Panc1 (cell line): ENCODE data around the gene SERP2. TPM values are rescaled to one million over a fixed set of nuclear protein-coding genes. Genes with fewer than 3 reads are reported as not detected.

Experiments
- ATAC-seq: fragments of 200-7000 bp; cut with Tn5 transposase; 2 replicates; pipeline ENCODE4 v1.9.1; 2020; ENCODE audit warnings: mild to moderate bottlenecking, moderate library complexity
- BruUV-seq: library from RNA; stranded (reverse); fragments of 400-500 nt; replicated peaks from 2 replicates; lab custom pipeline; 2021; lab: Mats Ljungman, UMichigan
- CTCF ChIA-PET: fragments of 300-600 bp; sonication (Branson Sonifier 250); formaldehyde crosslinking; loops from one replicate; lab custom pipeline; 2022; ENCODE audit warnings: antibody characterized with exemption; lab: Charles Lee
- POLR2A ChIA-PET: fragments of 300-600 bp; sonication (Branson Sonifier 250); formaldehyde crosslinking; loops from one replicate; lab custom pipeline; 2022; ENCODE audit warnings: antibody characterized with exemption; lab: Charles Lee
- DNase-seq: peaks from one replicate; pipeline ENCODE4 v3.0.0-alpha.2; 2010; ENCODE audit warnings: low read depth, low spot score
- H3K27ac ChIP-seq: 2 replicates; pipeline ENCODE4 v1.5.1; 2011; ENCODE audit warnings: mild to moderate bottlenecking, low read length, inconsistent platforms
- H3K27me3 ChIP-seq: fragments of 200-500 bp; sonication (Bioruptor generic); 2 replicates; pipeline ENCODE4 v1.6.0; 2014; ENCODE audit warnings: low read length, inconsistent platforms; ENCODE audit not compliant: control insufficient read depth, insufficient read depth
- H3K36me3 ChIP-seq: fragments of 200-500 bp; sonication (Bioruptor generic); 2 replicates; pipeline ENCODE4 v1.5.1; 2014; ENCODE audit warnings: inconsistent platforms, mild to moderate bottlenecking, low read length, moderate library complexity; ENCODE audit not compliant: control insufficient read depth, insufficient read depth
- H3K4me1 ChIP-seq: 2 replicates; pipeline ENCODE4 v1.5.1; 2011; ENCODE audit warnings: inconsistent platforms, mild to moderate bottlenecking, low read length, moderate library complexity; ENCODE audit not compliant: control insufficient read depth, insufficient read depth
- H3K4me3 ChIP-seq, 2 experiments: 2 replicates each; pipeline ENCODE4 v1.5.1; 2011 to 2012; ENCODE audit warnings: low read depth in 2 of 2, low read length in 2 of 2, mild to moderate bottlenecking in 2 of 2, inconsistent platforms in 1 of 2, moderate library complexity in 1 of 2
- H3K9me3 ChIP-seq: fragments of 200-500 bp; sonication (Bioruptor generic); 2 replicates; pipeline ENCODE4 v1.5.1; 2014; ENCODE audit warnings: low read depth, mild to moderate bottlenecking, inconsistent platforms, low read length, moderate library complexity; ENCODE audit not compliant: control insufficient read depth, insufficient read depth
- POLR2AphosphoS5 ChIP-seq: IDR thresholded peaks from 2 replicates; pipeline ENCODE4 v1.6.1; 2012; ENCODE audit warnings: mild to moderate bottlenecking, low read depth, low read length, moderate library complexity
- SIN3A ChIP-seq: IDR thresholded peaks from 2 replicates; pipeline ENCODE4 v1.6.1; 2012; ENCODE audit warnings: low read depth, mild to moderate bottlenecking, low read length, moderate library complexity, borderline replicate concordance; ENCODE audit not compliant: insufficient read depth
- TCF7L2 ChIP-seq: IDR thresholded peaks from 2 replicates; pipeline ENCODE4 v1.6.1; 2011; ENCODE audit warnings: mild to moderate bottlenecking, low read depth, low read length, inconsistent platforms
- in situ Hi-C: cut with HindIII; loops from 2 replicates; pipeline ENCODE4 v1.10.0; 2016; ENCODE audit warnings: low sequenced_read_pairs, low pct_unique_long_range_greater_than_20kb
- intact Hi-C: fragments of 100-400 bp; cut with micrococcal nuclease; formaldehyde crosslinking; loops from one replicate; pipeline ENCODE4 v1.10.0; 2022; ENCODE audit not compliant: unreplicated experiment
- total RNA-seq: library from RNA; stranded (reverse); gene quantifications from one replicate; pipeline ENCODE4 v1.2.1, GENCODE V29; 2021; ENCODE audit not compliant: unreplicated experiment
- TF ChIP-seq, protein P1 (sequence below), 2 experiments: IDR thresholded peaks; 2 replicates each; pipeline ENCODE4 v1.6.1; 2011 to 2012; ENCODE audit warnings: low read depth in 2 of 2, control low read depth in 1 of 2, low read length in 1 of 2, mild to moderate bottlenecking in 1 of 2, moderate library complexity in 1 of 2; ENCODE audit not compliant: insufficient read depth in 1 of 2
- TF ChIP-seq, protein P2 (sequence below): fragments of 450-650 bp; IDR thresholded peaks from 2 replicates; pipeline ENCODE4 v1.5.1; 2017; ENCODE audit warnings: mild to moderate bottlenecking

Gene SERP2
- total RNA-seq, 1 experiment from 2014 or later = 0.18 TPM

DNA sequence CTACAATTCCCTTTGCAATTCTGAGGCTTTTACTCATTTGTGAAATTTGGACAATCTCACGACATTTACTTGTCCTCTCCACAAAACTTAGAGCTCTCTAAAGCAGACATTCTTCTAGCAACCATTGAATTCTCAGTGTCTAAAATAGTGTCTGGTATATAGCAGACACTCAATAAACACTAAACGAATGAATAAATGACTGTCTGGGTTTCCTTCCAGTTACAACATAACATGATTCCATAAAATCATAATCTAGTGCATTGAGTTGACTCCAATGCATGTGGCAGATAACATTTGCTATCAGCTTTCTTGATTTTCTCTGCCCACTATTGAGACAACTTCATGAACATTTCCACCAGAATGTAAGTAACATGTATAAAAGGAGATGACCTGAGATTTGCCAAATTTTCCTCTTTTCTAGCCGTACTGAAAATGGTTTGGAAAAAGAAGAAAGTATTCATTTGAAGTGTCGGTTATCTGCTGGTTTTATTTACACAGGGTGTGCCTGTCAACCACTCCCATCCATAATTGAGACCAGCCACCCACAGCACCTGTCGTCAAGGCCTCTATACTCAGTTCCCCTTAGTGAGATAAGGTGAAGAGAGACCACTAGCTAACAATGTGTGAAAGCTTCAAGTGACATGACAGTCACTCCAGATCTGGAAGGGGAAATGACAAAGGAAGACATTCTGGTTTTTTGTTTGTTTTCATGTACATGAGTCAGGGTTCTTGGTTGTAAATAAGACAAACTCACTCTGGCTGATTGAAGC is 4.8 kb upstream of the SERP2 start:
- H3K4me1 ChIP-seq = no peaks in the 10 kb centered on the region
- BruUV-seq = no TSS peak
- no peaks in the 10 kb centered on the region for H3K27me3 ChIP-seq

DNA sequence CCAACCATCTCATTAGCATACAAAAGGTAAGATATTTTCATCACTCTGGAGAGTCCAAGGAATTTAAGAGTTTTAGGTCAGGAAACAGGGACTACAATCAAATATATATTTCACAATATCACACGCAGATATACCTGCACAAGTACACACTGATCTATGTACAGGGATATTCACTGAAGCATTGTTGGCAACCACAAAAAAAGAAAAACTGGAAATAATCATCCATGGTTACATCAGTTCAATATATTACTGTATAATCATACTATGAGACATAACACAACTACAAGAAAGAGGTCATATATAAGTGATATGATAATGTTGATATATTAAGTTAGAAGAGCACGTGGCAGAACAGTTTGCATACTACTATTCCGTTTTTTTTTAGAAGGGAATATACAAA is 2.2 kb upstream of the SERP2 start:
- BruUV-seq = no TSS peak
- Histone ChIP-seq H3K27me3 (no peaks in the 10 kb centered on the region), H3K27ac (no peak overlapping the region), H3K9me3 (no peaks in the 10 kb centered on the region), H3K4me3 (no peak overlapping the region), H3K4me1 (no peaks in the 10 kb centered on the region), H3K36me3 (no peaks in the 10 kb centered on the region)
- no peak for TF ChIP-seq POLR2AphosphoS5
- no peak for TF ChIP-seq TCF7L2
- no peak for ATAC-seq
- ChIA-PET POLR2A (no interaction called here), CTCF (no interaction called here)
- in situ Hi-C loops = no loop called here
- no peak for DNase-seq
- intact Hi-C loops = no loop called here

More for the DNA sequence above, 4.8 kb upstream of the SERP2 start:
- intact Hi-C loops = no loop called here
- Histone ChIP-seq H3K9me3 (no peaks in the 10 kb centered on the region), H3K27ac (no peak overlapping the region), H3K4me3 (no peak overlapping the region), H3K36me3 (no peaks in the 10 kb centered on the region)
- POLR2A ChIA-PET = no interaction called here
- DNase-seq (no peak), ATAC-seq (no peak)
- TF ChIP-seq POLR2AphosphoS5 (no peak), SIN3A (no peak), TCF7L2 (no peak)
- TF ChIP-seq, protein P1, sequence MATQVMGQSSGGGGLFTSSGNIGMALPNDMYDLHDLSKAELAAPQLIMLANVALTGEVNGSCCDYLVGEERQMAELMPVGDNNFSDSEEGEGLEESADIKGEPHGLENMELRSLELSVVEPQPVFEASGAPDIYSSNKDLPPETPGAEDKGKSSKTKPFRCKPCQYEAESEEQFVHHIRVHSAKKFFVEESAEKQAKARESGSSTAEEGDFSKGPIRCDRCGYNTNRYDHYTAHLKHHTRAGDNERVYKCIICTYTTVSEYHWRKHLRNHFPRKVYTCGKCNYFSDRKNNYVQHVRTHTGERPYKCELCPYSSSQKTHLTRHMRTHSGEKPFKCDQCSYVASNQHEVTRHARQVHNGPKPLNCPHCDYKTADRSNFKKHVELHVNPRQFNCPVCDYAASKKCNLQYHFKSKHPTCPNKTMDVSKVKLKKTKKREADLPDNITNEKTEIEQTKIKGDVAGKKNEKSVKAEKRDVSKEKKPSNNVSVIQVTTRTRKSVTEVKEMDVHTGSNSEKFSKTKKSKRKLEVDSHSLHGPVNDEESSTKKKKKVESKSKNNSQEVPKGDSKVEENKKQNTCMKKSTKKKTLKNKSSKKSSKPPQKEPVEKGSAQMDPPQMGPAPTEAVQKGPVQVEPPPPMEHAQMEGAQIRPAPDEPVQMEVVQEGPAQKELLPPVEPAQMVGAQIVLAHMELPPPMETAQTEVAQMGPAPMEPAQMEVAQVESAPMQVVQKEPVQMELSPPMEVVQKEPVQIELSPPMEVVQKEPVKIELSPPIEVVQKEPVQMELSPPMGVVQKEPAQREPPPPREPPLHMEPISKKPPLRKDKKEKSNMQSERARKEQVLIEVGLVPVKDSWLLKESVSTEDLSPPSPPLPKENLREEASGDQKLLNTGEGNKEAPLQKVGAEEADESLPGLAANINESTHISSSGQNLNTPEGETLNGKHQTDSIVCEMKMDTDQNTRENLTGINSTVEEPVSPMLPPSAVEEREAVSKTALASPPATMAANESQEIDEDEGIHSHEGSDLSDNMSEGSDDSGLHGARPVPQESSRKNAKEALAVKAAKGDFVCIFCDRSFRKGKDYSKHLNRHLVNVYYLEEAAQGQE (IDR thresholded peaks at IDR 0.05; ENCODE audit: insufficient read depth in 1 of 2, low read depth in 2 of 2, low read length in 1 of 2) = no peak
- TF ChIP-seq, protein P2, sequence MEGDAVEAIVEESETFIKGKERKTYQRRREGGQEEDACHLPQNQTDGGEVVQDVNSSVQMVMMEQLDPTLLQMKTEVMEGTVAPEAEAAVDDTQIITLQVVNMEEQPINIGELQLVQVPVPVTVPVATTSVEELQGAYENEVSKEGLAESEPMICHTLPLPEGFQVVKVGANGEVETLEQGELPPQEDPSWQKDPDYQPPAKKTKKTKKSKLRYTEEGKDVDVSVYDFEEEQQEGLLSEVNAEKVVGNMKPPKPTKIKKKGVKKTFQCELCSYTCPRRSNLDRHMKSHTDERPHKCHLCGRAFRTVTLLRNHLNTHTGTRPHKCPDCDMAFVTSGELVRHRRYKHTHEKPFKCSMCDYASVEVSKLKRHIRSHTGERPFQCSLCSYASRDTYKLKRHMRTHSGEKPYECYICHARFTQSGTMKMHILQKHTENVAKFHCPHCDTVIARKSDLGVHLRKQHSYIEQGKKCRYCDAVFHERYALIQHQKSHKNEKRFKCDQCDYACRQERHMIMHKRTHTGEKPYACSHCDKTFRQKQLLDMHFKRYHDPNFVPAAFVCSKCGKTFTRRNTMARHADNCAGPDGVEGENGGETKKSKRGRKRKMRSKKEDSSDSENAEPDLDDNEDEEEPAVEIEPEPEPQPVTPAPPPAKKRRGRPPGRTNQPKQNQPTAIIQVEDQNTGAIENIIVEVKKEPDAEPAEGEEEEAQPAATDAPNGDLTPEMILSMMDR = no peak
- CTCF ChIA-PET = no interaction called here
- in situ Hi-C loops = no loop called here

DNA sequence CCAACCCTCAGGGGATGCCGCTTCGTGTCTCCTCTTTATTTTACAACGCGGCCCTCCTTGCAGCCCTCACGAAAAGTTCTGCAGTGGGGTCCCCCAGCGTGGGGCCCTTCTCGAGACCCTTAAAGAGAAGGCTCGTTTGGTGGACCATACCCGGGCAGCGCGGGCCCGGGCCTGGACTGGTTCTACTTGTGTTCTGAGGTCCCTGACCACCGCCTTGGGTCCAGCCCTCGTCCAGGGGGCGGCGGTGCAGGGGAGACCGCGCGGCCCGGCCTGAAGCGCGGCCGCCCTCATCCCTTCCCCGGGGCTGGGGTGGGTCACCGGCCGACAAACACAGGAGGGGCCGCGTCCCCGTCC is 400 bp upstream of the SERP2 start:
- ATAC-seq (no peak), DNase-seq (no peak)
- no peak overlapping the region for H3K27ac ChIP-seq
- no TSS peak for BruUV-seq
- TF ChIP-seq TCF7L2 (no peak), SIN3A (no peak), POLR2AphosphoS5 (no peak)
- TF ChIP-seq, protein P2 = no peak
- TF ChIP-seq, protein P1 (IDR thresholded peaks at IDR 0.05; ENCODE audit: insufficient read depth in 1 of 2, low read depth in 2 of 2, low read length in 1 of 2) = no peak
- no peaks in the 10 kb centered on the region for H3K36me3 ChIP-seq
- intact Hi-C loops (no loop called here), in situ Hi-C loops (no loop called here)
- POLR2A ChIA-PET = no interaction called here
- H3K27me3 ChIP-seq = no peaks in the 10 kb centered on the region
- H3K9me3 ChIP-seq = no peaks in the 10 kb centered on the region
- peak overlapping the region in 1 of 2 experiments; percentile 29; a peak in 1 of 4 replicates for H3K4me3 ChIP-seq
- H3K4me1 ChIP-seq = no peaks in the 10 kb centered on the region
- CTCF ChIA-PET = no interaction called here
